ENCODE results near the gene SGMS2.

SGMS2 gene

DNA sequence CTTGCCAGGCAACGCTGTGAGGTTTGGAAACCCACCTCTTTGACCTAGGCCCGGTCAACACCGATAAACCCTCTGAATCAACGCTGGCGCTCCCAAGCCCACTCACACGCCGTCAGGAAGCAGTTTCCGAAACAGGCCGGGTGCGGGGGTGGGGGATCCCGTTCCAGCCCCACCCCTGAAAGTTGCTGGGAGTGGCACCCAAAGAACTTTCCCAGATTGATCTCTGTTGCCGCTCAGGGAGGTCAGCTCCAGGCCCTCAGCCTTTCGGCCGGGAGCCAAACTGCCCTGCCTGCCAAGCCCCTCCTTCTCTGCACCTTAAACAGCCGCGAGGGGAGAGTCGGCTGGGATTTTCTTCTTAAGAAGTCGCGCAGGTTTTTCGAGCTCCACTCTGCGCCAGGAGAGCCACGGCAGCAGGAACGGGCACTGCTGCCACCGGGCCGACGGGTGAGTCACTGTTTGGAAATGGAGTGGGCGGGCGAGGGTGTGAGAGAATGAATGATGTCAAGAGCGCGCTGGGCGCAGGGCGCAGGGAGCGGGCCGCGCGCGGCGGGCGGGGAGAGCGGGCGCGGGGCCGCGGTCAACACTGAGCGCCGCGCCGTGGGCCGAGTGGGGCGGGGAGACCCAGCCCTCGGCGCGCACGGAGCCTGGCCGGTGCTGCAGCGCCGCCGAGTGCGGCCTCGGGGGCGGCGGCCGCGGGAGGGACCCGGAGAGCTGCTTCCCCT, at the start of gene SGMS2:
TSS of gene SGMS2 (plus strand) at position 583 of the 722 bp plus-strand sequence. CDS start 70,622 bp downstream, outside the sequence.
- DNase-seq (ENCODE audit: low spot score): peak; percentile 91

DNA sequence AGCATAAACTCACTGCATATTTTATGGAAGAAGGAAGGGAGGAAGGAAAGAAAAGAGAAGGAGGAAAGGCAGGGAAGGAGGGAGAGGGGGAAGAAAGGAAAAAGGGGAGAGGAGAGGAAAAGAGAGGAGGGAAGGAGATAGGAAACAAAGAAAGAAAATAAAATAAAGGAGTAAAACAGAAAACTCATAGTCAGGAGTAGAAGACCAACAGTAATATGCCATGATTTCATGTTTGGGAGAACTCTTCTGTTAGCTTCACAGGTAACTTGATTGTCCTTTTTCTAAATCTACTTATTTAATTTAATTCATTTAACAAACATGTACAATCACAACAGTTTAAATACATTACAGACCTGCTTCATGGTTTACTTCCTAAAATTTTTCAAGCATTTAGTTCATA, 46.8 kb upstream of the SGMS2 start:
- DNase-seq (ENCODE audit: low spot score): no peak

GRCh38 chr4:107778784-107779530, 45.8 kb upstream of the SGMS2 start:
- no peak for DNase-seq (ENCODE audit: low spot score)

GRCh38 chr4:107780665-107781064, 44.1 kb upstream of the SGMS2 start:
- DNase-seq (ENCODE audit: low spot score): no peak

GRCh38 chr4:107791902-107792301, 32.8 kb upstream of the SGMS2 start:
- no peak for DNase-seq (ENCODE audit: low spot score)

- DNase-seq (ENCODE audit: low spot score): no peak
Measured at GRCh38 chr4:107792711-107793110, 32.0 kb upstream of the SGMS2 start.

- no peak for DNase-seq (ENCODE audit: low spot score)
Measured at GRCh38 chr4:107793996-107794395, 30.7 kb upstream of the SGMS2 start.

GRCh38 chr4:107799669-107800450, 24.9 kb upstream of the SGMS2 start:
- DNase-seq (ENCODE audit: low spot score): peak; percentile 3

- DNase-seq (ENCODE audit: low spot score): no peak
Measured at GRCh38 chr4:107800706-107801105, 24.0 kb upstream of the SGMS2 start.

- peak; percentile 75 for DNase-seq (ENCODE audit: low spot score)
Measured at GRCh38 chr4:107801766-107802211, 22.9 kb upstream of the SGMS2 start.

DNA sequence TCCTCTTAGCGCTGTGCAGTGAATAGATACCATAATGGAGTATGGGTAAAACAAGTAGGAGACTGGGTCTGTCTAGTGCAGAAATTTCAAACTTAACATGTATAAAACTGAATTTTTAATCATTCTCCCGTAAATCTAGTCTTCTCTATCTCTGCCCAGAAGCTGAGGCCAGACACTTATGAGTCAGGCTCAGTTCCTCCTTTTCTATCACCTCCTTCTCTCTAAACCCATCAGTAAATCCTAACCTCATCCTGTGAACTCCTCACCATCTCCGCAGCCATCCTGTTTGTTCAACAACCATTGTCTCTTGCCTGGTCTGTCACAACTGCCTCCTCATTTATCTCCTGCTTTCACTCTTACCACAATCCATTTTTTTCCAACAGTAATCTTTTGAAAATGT, 19.8 kb upstream of the SGMS2 start:
- DNase-seq (ENCODE audit: low spot score): no peak

GRCh38 chr4:107806196-107806595, 18.5 kb upstream of the SGMS2 start:
- no peak for DNase-seq (ENCODE audit: low spot score)

DNA sequence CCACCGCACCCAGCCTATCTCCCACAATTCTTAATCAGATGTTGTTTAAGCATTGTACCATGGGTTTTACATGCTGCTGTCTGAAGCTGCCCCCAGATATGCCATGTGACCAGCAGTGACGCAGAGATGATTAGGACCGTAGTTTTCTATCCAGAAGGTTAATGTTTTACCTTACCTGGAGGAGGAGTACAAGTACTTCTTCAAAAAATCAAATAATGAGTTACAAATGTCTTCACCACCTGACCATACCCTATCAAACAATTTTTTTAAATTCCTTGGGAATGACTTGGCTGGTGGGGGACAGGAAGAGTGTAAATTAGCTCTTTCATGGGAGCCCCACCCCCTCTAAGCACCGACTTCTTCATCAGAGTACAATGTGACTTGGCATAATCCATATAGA, 16.2 kb upstream of the SGMS2 start:
- DNase-seq (ENCODE audit: low spot score): no peak

- DNase-seq (ENCODE audit: low spot score): no peak
Measured at GRCh38 chr4:107809210-107809609, 15.5 kb upstream of the SGMS2 start.

GRCh38 chr4:107814758-107815157, 10.0 kb upstream of the SGMS2 start:
- DNase-seq (ENCODE audit: low spot score): no peak

DNA sequence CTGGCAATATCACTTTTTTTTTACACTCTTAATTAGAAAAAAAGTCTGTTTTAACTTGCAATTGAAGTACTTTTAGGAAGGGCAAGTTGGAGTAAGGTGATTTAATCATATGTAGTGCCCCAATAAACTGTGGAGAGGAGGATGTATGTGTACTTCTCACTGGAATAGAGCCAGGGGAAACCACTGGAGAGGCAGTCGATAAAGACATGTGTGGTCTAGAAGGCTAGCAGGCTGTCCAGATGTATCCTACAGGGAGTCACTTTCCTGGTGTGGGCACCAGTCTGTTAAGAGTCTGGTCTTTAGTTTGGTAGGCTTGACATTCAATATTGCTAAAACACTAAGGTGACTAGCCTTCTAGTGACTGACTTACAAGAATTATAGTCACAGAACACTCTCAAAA, 9.6 kb upstream of the SGMS2 start:
- no peak for DNase-seq (ENCODE audit: low spot score)

GRCh38 chr4:107818301-107818910, 6.3 kb upstream of the SGMS2 start:
- DNase-seq (ENCODE audit: low spot score): peak; percentile 36

GRCh38 chr4:107823870-107824349, 822 bp upstream of the SGMS2 start:
- no peak for DNase-seq (ENCODE audit: low spot score)

- DNase-seq (ENCODE audit: low spot score): peak; percentile 51
Measured at GRCh38 chr4:107825072-107825824, 516 bp downstream of the SGMS2 start.

DNA sequence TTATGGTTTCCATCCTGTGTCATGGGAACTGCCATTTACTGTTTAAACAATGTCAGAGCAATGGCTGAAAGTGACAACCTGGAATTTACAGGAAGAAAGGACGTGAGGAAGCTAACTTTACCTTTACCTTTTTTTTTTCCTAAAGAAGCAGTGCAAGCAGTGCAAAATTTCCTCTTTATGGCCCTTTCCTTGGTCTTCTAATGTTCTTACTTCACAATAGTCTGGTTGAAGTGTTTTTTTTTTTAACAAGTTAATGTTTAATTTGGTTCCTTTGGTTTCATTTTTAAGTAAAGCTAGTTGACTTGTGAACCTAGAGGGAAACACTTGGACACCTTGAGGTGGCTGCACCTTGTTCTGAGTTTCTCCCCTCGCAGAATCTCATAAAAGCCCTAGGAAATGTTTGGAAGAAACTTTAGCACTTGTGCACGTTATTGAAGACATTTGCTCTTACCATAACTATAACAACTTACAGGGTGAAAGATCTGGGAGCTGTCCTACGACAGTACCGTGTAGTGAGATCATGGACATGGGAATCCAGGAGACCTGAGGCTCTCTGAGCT, 1.8 kb downstream of the SGMS2 start:
- peak; percentile 61 for DNase-seq (ENCODE audit: low spot score)
